ENCODE measurements around the gene MOB3A.

- no peak for TF ChIP-seq CTCF (IDR thresholded peaks at IDR 0.05; ENCODE audit: control extremely low read depth in 1 of 3, insufficient read depth in 1 of 3, low read depth in 1 of 3, low read length in 3 of 3)
- TF ChIP-seq POLR2A (IDR thresholded peaks at IDR 0.05; ENCODE audit: control extremely low read depth in 1 of 2, low read depth in 2 of 2, low read length in 2 of 2), result no peak
- TF ChIP-seq EP300 (IDR thresholded peaks at IDR 0.05; ENCODE audit: borderline replicate concordance in 1 of 2, low read depth in 2 of 2, low read length in 2 of 2), result no peak
- TF ChIP-seq YY1 (IDR thresholded peaks at IDR 0.05; ENCODE audit: low read depth, low read length), result no peak
- no peak for TF ChIP-seq RNF2 (IDR thresholded peaks at IDR 0.05; ENCODE audit: borderline replicate concordance, low read depth, low read length, missing control alignments, poor library complexity, severe bottlenecking)
- TF ChIP-seq EGR1 (IDR thresholded peaks at IDR 0.05; ENCODE audit: borderline replicate concordance, low read depth, low read length), result no peak
- no peak for TF ChIP-seq CBX5 (IDR thresholded peaks at IDR 0.05; ENCODE audit: low read depth, low read length)
- no peak for TF ChIP-seq POLR2AphosphoS5 (IDR thresholded peaks at IDR 0.05; ENCODE audit: low read depth, low read length)
- TF ChIP-seq RXRA (IDR thresholded peaks at IDR 0.05; ENCODE audit: insufficient read depth, low read depth, low read length), result no peak
These were observed 25.4 kb upstream of the MOB3A start for GRCh38 chr19:2121416-2122051.

All from H1 (cell line).